GM12878 (cell line): ENCODE data around the gene ZIC2. TPM values are rescaled to one million over a fixed set of nuclear protein-coding genes. Genes with fewer than 3 reads are reported as not detected.

ENCODE experiments used
- ATAC-seq: fragments of 200-7000 bp; cut with Tn5 transposase; 3 replicates; pipeline ENCODE4 v1.9.1; 2020; ENCODE audit warnings: mild to moderate bottlenecking, moderate library complexity
- BruUV-seq: library from RNA; stranded (reverse); fragments of 400-500 nt; replicated peaks from 2 replicates; lab custom pipeline; 2021; lab: Mats Ljungman, UMichigan
- CTCF ChIA-PET: fragments of 300-600 bp; sonication (Branson Sonifier 250); formaldehyde crosslinking; extraction: SDS; loops from one replicate; lab custom pipeline; 2021; ENCODE audit warnings: inconsistent platforms; lab: Yijun Ruan, JAX
- POLR2A ChIA-PET: fragments of 350-600 bp; formaldehyde crosslinking; extraction: SDS; loops from one replicate; lab custom pipeline; 2021; ENCODE audit warnings: inconsistent platforms; lab: Charles Lee
- RAD21 ChIA-PET: fragments of 300-600 bp; sonication (Branson Sonifier 250); formaldehyde crosslinking; loops from one replicate; lab custom pipeline; 2023; ENCODE audit warnings: antibody characterized with exemption; ENCODE audit not compliant: unreplicated experiment; lab: Charles Lee
- SMC1A ChIA-PET: fragments of 300-600 bp; sonication (Branson Sonifier 250); formaldehyde crosslinking; loops from one replicate; lab custom pipeline; 2023; ENCODE audit not compliant: unreplicated experiment, uncharacterized antibody; lab: Charles Lee
- DNase-seq: peaks from one replicate; pipeline ENCODE4 v3.0.0-alpha.2; 2011; ENCODE audit warnings: low read depth, low spot score
- FAIRE-seq: peaks from 3 replicates; lab custom pipeline; 2011; peaks lifted over from hg19 to GRCh38; lab: Jason Lieb, UNC
- H2AFZ ChIP-seq: 2 replicates; pipeline ENCODE4 v1.6.0; 2011; ENCODE audit warnings: low read depth, low read length, control low read depth; ENCODE audit not compliant: control insufficient read depth
- H3K27ac ChIP-seq: 2 replicates; pipeline ENCODE4 v1.5.1; 2011; ENCODE audit warnings: control low read depth; ENCODE audit not compliant: control insufficient read depth, insufficient read depth
- H3K27me3 ChIP-seq, 2 experiments: replicated peaks in 1 of 2; 2 replicates each; pipeline versions ENCODE4 v1.6.0 to v1.6.1; 2011; ENCODE audit warnings: low read length in 1 of 2; ENCODE audit not compliant: control insufficient read depth in 2 of 2, insufficient read depth in 2 of 2
- H3K36me3 ChIP-seq, 2 experiments: 2 replicates each; pipeline ENCODE4 v1.5.1; 2011; ENCODE audit warnings: low read length in 1 of 2; ENCODE audit not compliant: control insufficient read depth in 2 of 2, insufficient read depth in 2 of 2
- H3K4me1 ChIP-seq: 2 replicates; pipeline ENCODE4 v1.6.1; 2011; ENCODE audit warnings: mild to moderate bottlenecking, low read length, moderate library complexity, mixed read lengths; ENCODE audit not compliant: control insufficient read depth, insufficient read depth
- H3K4me2 ChIP-seq: 2 replicates; pipeline ENCODE4 v1.6.0; 2011; ENCODE audit warnings: control low read depth; ENCODE audit not compliant: control insufficient read depth, insufficient read depth
- H3K4me3 ChIP-seq: fragments of 200-600 bp; sonication (generic); 2 replicates; pipeline ENCODE4 v1.5.1; 2016
- H3K79me2 ChIP-seq: 2 replicates; pipeline ENCODE4 v1.6.0; 2011; ENCODE audit warnings: low read length; ENCODE audit not compliant: control insufficient read depth, insufficient read depth
- H3K9ac ChIP-seq: 2 replicates; pipeline ENCODE4 v1.8.0; 2011; ENCODE audit warnings: low read length, control low read depth, mixed read lengths; ENCODE audit not compliant: control insufficient read depth, insufficient read depth
- H3K9me3 ChIP-seq: replicated peaks from 3 replicates; pipeline ENCODE4 v1.5.1; 2011; ENCODE audit warnings: mild to moderate bottlenecking, low read length; ENCODE audit not compliant: control insufficient read depth, insufficient read depth
- H4K20me1 ChIP-seq: 2 replicates; pipeline ENCODE4 v1.6.0; 2011; ENCODE audit not compliant: control insufficient read depth, insufficient read depth
- CBX3 ChIP-seq: fragments of 200-600 bp; sonication (generic); IDR thresholded peaks from 2 replicates; pipeline ENCODE4 v1.6.1; 2016; ENCODE audit warnings: low read depth, borderline replicate concordance
- CEBPB ChIP-seq, 2 experiments: fragments of 150-350 bp in 1 of 2; IDR thresholded peaks; 2 replicates each; pipeline ENCODE4 v1.6.1; 2012 to 2014; ENCODE audit warnings: low read depth in 2 of 2, low read length in 2 of 2, borderline replicate concordance in 1 of 2, inconsistent platforms in 1 of 2
- CREB1 ChIP-seq: IDR thresholded peaks from 2 replicates; pipeline ENCODE4 v1.6.1; 2012; ENCODE audit warnings: low read depth, mild to moderate bottlenecking, inconsistent platforms
- IKZF1 ChIP-seq: fragments of 450-650 bp; conservative IDR thresholded peaks from 2 replicates; pipeline ENCODE4 v1.6.1; 2017; ENCODE audit warnings: antibody characterized with exemption, mild to moderate bottlenecking
- NFYA ChIP-seq: IDR thresholded peaks from 2 replicates; pipeline ENCODE4 v1.6.1; 2011; ENCODE audit warnings: low read depth, mild to moderate bottlenecking, low read length, improper control_type of control experiment, borderline replicate concordance
- TCF12 ChIP-seq: IDR thresholded peaks from 2 replicates; pipeline ENCODE4 v1.6.1; 2011; ENCODE audit warnings: low read depth, mild to moderate bottlenecking, low read length
- ZBED1 ChIP-seq: IDR thresholded peaks from 2 replicates; pipeline ENCODE4 v1.6.1; 2016; ENCODE audit warnings: borderline replicate concordance
- ZNF207 ChIP-seq: fragments of 450-650 bp; IDR thresholded peaks from 2 replicates; pipeline ENCODE4 v1.6.1; 2014; ENCODE audit warnings: antibody characterized with exemption, mild to moderate bottlenecking, borderline replicate concordance
- ZSCAN29 ChIP-seq: fragments of 450-650 bp; IDR thresholded peaks from 2 replicates; pipeline ENCODE4 v1.6.1; 2017; ENCODE audit warnings: mild to moderate bottlenecking, moderate library complexity
- WGBS: methylation state at CpG from one replicate; pipeline ENCODE4 v1.1.6; 2016; ENCODE audit warnings: low lambda C conversion rate; ENCODE audit not compliant: insufficient replicate concordance, insufficient coverage; ENCODE audit errors: missing lambda C conversion rate; 5-methylcytosine and 5-hydroxymethylcytosine counted together
- in situ Hi-C: fragments of 300-500 bp; cut with MboI; formaldehyde crosslinking; loops from 9 replicates; pipeline ENCODE4 v1.14.3; 2018; ENCODE audit warnings: mixed read lengths
- intact Hi-C: fragments of 100-400 bp; cut with micrococcal nuclease; formaldehyde crosslinking; loops from one replicate; pipeline ENCODE4 v1.14.2; 2022; ENCODE audit not compliant: unreplicated experiment
- polyA plus RNA-seq, 11 experiments: library from polyadenylated mRNA; depleted of rRNA in 4 of 11; unstranded in 6 of 11; stranded (reverse) in 5 of 11; fragments of >200 nt; fragmentation: Nextera tagmentation in 4 of 11; fragmentation: Illumina TruSeq in 1 of 11; extraction: Ambion mirVana in 4 of 11; extraction: Trizol in 1 of 11; gene quantifications; 1 replicate in 1 of 11; 2 replicates in 10 of 11; pipeline versions ENCODE4 v1.2.1 to v1.2.3, GENCODE V29; 2011 to 2016; ENCODE audit warnings: inconsistent platforms in 2 of 11, missing spikeins in 2 of 11, low read depth in 1 of 11
- total RNA-seq, 4 experiments: library from RNA; depleted of rRNA in 3 of 4; stranded (reverse); fragments of >200 nt in 3 of 4; fragmentation: Illumina TruSeq in 1 of 4; extraction: Trizol in 1 of 4; gene quantifications; 2 replicates each; pipeline versions ENCODE4 v1.2.1 to v1.2.3, GENCODE V29; 2013 to 2021
- TF ChIP-seq, protein P1 (sequence below): IDR thresholded peaks from 2 replicates; pipeline ENCODE4 v1.6.1; 2011; ENCODE audit warnings: mild to moderate bottlenecking, low read depth, low read length, moderate library complexity; ENCODE audit not compliant: insufficient replicate concordance
- TF ChIP-seq, protein P2 (sequence below): IDR thresholded peaks from 2 replicates; pipeline ENCODE4 v1.6.1; 2012; ENCODE audit warnings: improper control_type of control experiment, low read depth, low read length; ENCODE audit not compliant: insufficient replicate concordance
- TF ChIP-seq, protein P3 (sequence below): fragments of 450-650 bp; IDR thresholded peaks from 2 replicates; pipeline ENCODE4 v1.6.1; 2014; ENCODE audit warnings: mild to moderate bottlenecking
- TF ChIP-seq, protein P4 (sequence below): IDR thresholded peaks from 2 replicates; pipeline ENCODE4 v1.6.1; 2012; ENCODE audit warnings: low read depth, low read length, improper control_type of control experiment
- TF ChIP-seq, protein P5 (sequence below): fragments of 450-650 bp; conservative IDR thresholded peaks from 2 replicates; pipeline ENCODE4 v1.6.1; 2017; ENCODE audit warnings: mild to moderate bottlenecking, moderate library complexity

The ZIC2 gene
- total and polyA plus RNA-seq, 10 of the 15 experiments (the other 5 are each of a cell fraction or from before 2014, with no cell fraction given): 0.05 TPM; not detected in 8

DNA sequence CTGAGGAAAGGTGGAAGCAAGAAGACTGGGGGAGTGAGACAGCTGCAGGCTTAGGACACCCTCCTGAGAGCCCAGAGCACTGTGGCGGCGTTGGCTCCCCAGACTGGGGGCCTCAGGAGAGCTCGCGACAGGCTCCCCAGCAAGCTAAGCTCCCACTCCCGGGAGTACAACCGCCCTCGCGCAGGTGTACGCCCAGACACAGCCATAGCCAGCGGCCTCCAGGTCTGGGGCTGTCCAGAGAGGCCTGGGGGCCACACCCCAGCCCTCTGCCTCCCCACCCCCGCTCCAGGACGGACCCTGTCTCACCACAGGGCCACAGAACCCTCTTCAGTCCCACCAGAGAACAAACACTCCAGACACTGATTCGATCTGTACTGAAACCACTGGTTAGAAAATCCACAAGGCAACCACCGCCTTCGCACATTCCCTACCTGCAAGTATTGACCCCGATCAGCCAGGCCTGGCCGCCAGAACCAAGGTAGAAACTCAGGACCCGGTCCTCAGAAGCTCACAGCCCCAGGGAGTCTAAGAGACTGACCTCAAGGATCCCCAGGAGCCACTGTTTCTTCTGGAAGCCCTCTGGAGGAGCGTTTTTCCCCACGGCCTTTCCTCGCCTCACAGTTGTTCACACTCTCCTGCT, 26.4 kb upstream of the ZIC2 start:
- WGBS: 53% methylated on average over 21 of the region's 21 CpGs
- Histone ChIP-seq H3K4me3 (no peak overlapping the region), H3K9me3 (no peaks in the 10 kb centered on the region), H3K4me1 (no peaks in the 10 kb centered on the region), H3K27ac (no peak overlapping the region), H3K9ac (no peak overlapping the region), H3K79me2 (no peaks in the 10 kb centered on the region), H2AFZ (no peak overlapping the region), H3K4me2 (no peak overlapping the region), H4K20me1 (no peaks in the 10 kb centered on the region), H3K27me3 (peaks cover 12 to 15% of the 10 kb centered on the region in 2 experiments), H3K36me3 (no peaks in the 10 kb centered on the region)
- ChIA-PET RAD21 (no interaction called here), CTCF (no interaction called here), SMC1A (no interaction called here), POLR2A (no interaction called here)
- ATAC-seq (no peak), FAIRE-seq (no peak), DNase-seq (no peak)
- in situ Hi-C loops: no loop called here
- intact Hi-C loops: no loop called here
- no TSS peak for BruUV-seq
- TF ChIP-seq, protein P1, sequence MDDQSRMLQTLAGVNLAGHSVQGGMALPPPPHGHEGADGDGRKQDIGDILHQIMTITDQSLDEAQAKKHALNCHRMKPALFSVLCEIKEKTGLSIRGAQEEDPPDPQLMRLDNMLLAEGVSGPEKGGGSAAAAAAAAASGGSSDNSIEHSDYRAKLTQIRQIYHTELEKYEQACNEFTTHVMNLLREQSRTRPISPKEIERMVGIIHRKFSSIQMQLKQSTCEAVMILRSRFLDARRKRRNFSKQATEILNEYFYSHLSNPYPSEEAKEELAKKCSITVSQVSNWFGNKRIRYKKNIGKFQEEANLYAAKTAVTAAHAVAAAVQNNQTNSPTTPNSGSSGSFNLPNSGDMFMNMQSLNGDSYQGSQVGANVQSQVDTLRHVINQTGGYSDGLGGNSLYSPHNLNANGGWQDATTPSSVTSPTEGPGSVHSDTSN: no peak
- TF ChIP-seq, protein P2, sequence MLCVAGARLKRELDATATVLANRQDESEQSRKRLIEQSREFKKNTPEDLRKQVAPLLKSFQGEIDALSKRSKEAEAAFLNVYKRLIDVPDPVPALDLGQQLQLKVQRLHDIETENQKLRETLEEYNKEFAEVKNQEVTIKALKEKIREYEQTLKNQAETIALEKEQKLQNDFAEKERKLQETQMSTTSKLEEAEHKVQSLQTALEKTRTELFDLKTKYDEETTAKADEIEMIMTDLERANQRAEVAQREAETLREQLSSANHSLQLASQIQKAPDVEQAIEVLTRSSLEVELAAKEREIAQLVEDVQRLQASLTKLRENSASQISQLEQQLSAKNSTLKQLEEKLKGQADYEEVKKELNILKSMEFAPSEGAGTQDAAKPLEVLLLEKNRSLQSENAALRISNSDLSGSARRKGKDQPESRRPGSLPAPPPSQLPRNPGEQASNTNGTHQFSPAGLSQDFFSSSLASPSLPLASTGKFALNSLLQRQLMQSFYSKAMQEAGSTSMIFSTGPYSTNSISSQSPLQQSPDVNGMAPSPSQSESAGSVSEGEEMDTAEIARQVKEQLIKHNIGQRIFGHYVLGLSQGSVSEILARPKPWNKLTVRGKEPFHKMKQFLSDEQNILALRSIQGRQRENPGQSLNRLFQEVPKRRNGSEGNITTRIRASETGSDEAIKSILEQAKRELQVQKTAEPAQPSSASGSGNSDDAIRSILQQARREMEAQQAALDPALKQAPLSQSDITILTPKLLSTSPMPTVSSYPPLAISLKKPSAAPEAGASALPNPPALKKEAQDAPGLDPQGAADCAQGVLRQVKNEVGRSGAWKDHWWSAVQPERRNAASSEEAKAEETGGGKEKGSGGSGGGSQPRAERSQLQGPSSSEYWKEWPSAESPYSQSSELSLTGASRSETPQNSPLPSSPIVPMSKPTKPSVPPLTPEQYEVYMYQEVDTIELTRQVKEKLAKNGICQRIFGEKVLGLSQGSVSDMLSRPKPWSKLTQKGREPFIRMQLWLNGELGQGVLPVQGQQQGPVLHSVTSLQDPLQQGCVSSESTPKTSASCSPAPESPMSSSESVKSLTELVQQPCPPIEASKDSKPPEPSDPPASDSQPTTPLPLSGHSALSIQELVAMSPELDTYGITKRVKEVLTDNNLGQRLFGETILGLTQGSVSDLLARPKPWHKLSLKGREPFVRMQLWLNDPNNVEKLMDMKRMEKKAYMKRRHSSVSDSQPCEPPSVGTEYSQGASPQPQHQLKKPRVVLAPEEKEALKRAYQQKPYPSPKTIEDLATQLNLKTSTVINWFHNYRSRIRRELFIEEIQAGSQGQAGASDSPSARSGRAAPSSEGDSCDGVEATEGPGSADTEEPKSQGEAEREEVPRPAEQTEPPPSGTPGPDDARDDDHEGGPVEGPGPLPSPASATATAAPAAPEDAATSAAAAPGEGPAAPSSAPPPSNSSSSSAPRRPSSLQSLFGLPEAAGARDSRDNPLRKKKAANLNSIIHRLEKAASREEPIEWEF: no peak
- no peak for TF ChIP-seq CEBPB (IDR thresholded peaks at IDR 0.05; ENCODE audit: borderline replicate concordance in 1 of 2, low read depth in 2 of 2, low read length in 2 of 2)
- TF ChIP-seq, protein P3, sequence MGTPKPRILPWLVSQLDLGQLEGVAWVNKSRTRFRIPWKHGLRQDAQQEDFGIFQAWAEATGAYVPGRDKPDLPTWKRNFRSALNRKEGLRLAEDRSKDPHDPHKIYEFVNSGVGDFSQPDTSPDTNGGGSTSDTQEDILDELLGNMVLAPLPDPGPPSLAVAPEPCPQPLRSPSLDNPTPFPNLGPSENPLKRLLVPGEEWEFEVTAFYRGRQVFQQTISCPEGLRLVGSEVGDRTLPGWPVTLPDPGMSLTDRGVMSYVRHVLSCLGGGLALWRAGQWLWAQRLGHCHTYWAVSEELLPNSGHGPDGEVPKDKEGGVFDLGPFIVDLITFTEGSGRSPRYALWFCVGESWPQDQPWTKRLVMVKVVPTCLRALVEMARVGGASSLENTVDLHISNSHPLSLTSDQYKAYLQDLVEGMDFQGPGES: no peak
- TF ChIP-seq NFYA: no peak
- TF ChIP-seq, protein P4, sequence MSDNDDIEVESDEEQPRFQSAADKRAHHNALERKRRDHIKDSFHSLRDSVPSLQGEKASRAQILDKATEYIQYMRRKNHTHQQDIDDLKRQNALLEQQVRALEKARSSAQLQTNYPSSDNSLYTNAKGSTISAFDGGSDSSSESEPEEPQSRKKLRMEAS: no peak
- TF ChIP-seq ZNF207: no peak
- TF ChIP-seq TCF12: no peak
- TF ChIP-seq CREB1: no peak
- TF ChIP-seq, protein P5, sequence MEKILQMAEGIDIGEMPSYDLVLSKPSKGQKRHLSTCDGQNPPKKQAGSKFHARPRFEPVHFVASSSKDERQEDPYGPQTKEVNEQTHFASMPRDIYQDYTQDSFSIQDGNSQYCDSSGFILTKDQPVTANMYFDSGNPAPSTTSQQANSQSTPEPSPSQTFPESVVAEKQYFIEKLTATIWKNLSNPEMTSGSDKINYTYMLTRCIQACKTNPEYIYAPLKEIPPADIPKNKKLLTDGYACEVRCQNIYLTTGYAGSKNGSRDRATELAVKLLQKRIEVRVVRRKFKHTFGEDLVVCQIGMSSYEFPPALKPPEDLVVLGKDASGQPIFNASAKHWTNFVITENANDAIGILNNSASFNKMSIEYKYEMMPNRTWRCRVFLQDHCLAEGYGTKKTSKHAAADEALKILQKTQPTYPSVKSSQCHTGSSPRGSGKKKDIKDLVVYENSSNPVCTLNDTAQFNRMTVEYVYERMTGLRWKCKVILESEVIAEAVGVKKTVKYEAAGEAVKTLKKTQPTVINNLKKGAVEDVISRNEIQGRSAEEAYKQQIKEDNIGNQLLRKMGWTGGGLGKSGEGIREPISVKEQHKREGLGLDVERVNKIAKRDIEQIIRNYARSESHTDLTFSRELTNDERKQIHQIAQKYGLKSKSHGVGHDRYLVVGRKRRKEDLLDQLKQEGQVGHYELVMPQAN: no peak
- no peak for TF ChIP-seq ZSCAN29
- no peak for TF ChIP-seq CBX3
- no peak for TF ChIP-seq IKZF1
- no peak for TF ChIP-seq ZBED1
